IMR-90 (cell line): ENCODE data around the gene ODF2. TPM values are rescaled to one million over a fixed set of nuclear protein-coding genes. Genes with fewer than 3 reads are reported as not detected.

ENCODE experiments used
- ATAC-seq: fragments of 200-7000 bp; cut with Tn5 transposase; 2 replicates; pipeline ENCODE4 v1.9.1; 2020; ENCODE audit warnings: low read depth, mild to moderate bottlenecking, moderate library complexity
- BruUV-seq: library from RNA; stranded (reverse); fragments of 400-500 nt; replicated peaks from 2 replicates; lab custom pipeline; 2021; lab: Mats Ljungman, UMichigan
- CTCF ChIA-PET: fragments of 300-600 bp; formaldehyde crosslinking; extraction: SDS; loops from one replicate; lab custom pipeline; 2021; ENCODE audit warnings: antibody characterized with exemption; lab: Yijun Ruan, JAX
- POLR2A ChIA-PET: fragments of 300-600 bp; sonication (Branson Sonifier 250); formaldehyde crosslinking; loops from one replicate; lab custom pipeline; 2022; ENCODE audit warnings: antibody characterized with exemption; ENCODE audit not compliant: unreplicated experiment; lab: Charles Lee
- DNase-seq: peaks from one replicate; pipeline ENCODE4 v3.0.0; 2013
- H2AFZ ChIP-seq: replicated peaks from 2 replicates; pipeline ENCODE3; 2013; ENCODE audit warnings: low read length, mild to moderate bottlenecking; ENCODE audit not compliant: poor library complexity
- H2AK5ac ChIP-seq: 2 replicates; pipeline ENCODE4 v1.6.1; 2013; ENCODE audit warnings: low read depth, low read length, inconsistent platforms
- H2AK9ac ChIP-seq: replicated peaks from 2 replicates; pipeline ENCODE3; 2013; ENCODE audit warnings: mild to moderate bottlenecking, low read depth, low read length, moderate library complexity; ENCODE audit not compliant: poor library complexity
- H2BK120ac ChIP-seq: 2 replicates; pipeline ENCODE4 v1.6.1; 2013; ENCODE audit warnings: low read depth, low read length, inconsistent platforms
- H2BK15ac ChIP-seq: 3 replicates; pipeline ENCODE4 v1.6.1; 2013; ENCODE audit warnings: low read depth, low read length, inconsistent platforms
- H2BK20ac ChIP-seq: 2 replicates; pipeline ENCODE4 v1.6.1; 2013; ENCODE audit warnings: low read depth, mild to moderate bottlenecking, inconsistent platforms, low read length, moderate library complexity
- H2BK5ac ChIP-seq: 2 replicates; pipeline ENCODE4 v1.6.1; 2013; ENCODE audit warnings: mild to moderate bottlenecking, low read depth, low read length, inconsistent platforms; ENCODE audit not compliant: poor library complexity, severe bottlenecking
- H3K14ac ChIP-seq: replicated peaks from 2 replicates; pipeline ENCODE4 v1.6.1; 2013; ENCODE audit warnings: low read depth, low read length, inconsistent platforms
- H3K18ac ChIP-seq: 2 replicates; pipeline ENCODE4 v1.6.1; 2013; ENCODE audit warnings: low read depth, low read length, control low read depth
- H3K23ac ChIP-seq: 2 replicates; pipeline ENCODE4 v1.6.1; 2013; ENCODE audit warnings: low read depth, low read length, inconsistent platforms
- H3K27ac ChIP-seq: 2 replicates; pipeline ENCODE4 v1.5.1; 2013; ENCODE audit warnings: mild to moderate bottlenecking, control low read depth, low read length; ENCODE audit not compliant: insufficient read depth
- H3K27me3 ChIP-seq: 2 replicates; pipeline ENCODE4 v1.6.1; 2013; ENCODE audit warnings: low read length; ENCODE audit not compliant: control insufficient read depth, insufficient read depth
- H3K36me3 ChIP-seq: 2 replicates; pipeline ENCODE4 v1.6.1; 2013; ENCODE audit warnings: low read length, mixed read lengths; ENCODE audit not compliant: control insufficient read depth, insufficient read depth
- H3K4ac ChIP-seq: 2 replicates; pipeline ENCODE4 v1.6.1; 2013; ENCODE audit warnings: low read depth, low read length, inconsistent platforms
- H3K4me1 ChIP-seq: 2 replicates; pipeline ENCODE4 v1.6.1; 2013; ENCODE audit warnings: low read length, mixed read lengths; ENCODE audit not compliant: control insufficient read depth, insufficient read depth
- H3K4me2 ChIP-seq: 2 replicates; pipeline ENCODE4 v1.6.1; 2013; ENCODE audit warnings: low read depth, mild to moderate bottlenecking, control low read depth, low read length, moderate library complexity
- H3K4me3 ChIP-seq: 2 replicates; pipeline ENCODE4 v1.5.1; 2013; ENCODE audit warnings: low read depth, mild to moderate bottlenecking, control low read depth, low read length, moderate library complexity; ENCODE audit not compliant: insufficient read depth
- H3K56ac ChIP-seq: 2 replicates; pipeline ENCODE4 v1.6.1; 2013; ENCODE audit warnings: low read length, inconsistent platforms; ENCODE audit not compliant: insufficient read depth; ENCODE audit errors: extremely low read depth
- H3K79me1 ChIP-seq, 2 experiments: 2 replicates each; pipeline ENCODE4 v1.6.1; 2013; ENCODE audit warnings: low read length in 2 of 2, inconsistent platforms in 1 of 2, low read depth in 1 of 2
- H3K9ac ChIP-seq: 2 replicates; pipeline ENCODE4 v1.6.1; 2013; ENCODE audit warnings: low read depth, low read length, control low read depth
- H3K9me1 ChIP-seq: 2 replicates; pipeline ENCODE4 v1.6.1; 2013; ENCODE audit warnings: low read length, inconsistent platforms; ENCODE audit not compliant: insufficient read depth
- H3K9me3 ChIP-seq: 2 replicates; pipeline ENCODE4 v1.6.1; 2013; ENCODE audit warnings: low read length; ENCODE audit not compliant: control insufficient read depth, insufficient read depth
- H4K20me1 ChIP-seq: 2 replicates; pipeline ENCODE4 v1.6.1; 2013; ENCODE audit warnings: low read length, inconsistent platforms; ENCODE audit not compliant: insufficient read depth
- H4K5ac ChIP-seq: 2 replicates; pipeline ENCODE4 v1.6.1; 2013; ENCODE audit warnings: mild to moderate bottlenecking, low read depth, low read length, control low read depth
- H4K8ac ChIP-seq, 2 experiments: 2 replicates each; pipeline ENCODE4 v1.6.1; 2013; ENCODE audit warnings: low read depth in 2 of 2, low read length in 2 of 2, control low read depth in 1 of 2, inconsistent platforms in 1 of 2
- H4K91ac ChIP-seq: 2 replicates; pipeline ENCODE4 v1.6.1; 2013; ENCODE audit warnings: low read depth, low read length, inconsistent platforms; ENCODE audit not compliant: insufficient read depth
- BHLHE40 ChIP-seq: fragments of 150-350 bp; IDR thresholded peaks from 2 replicates; pipeline ENCODE4 v1.6.1; 2016; ENCODE audit warnings: mild to moderate bottlenecking, low read depth, low read length
- CEBPB ChIP-seq: IDR thresholded peaks from 2 replicates; pipeline ENCODE4 v1.6.1; 2012; ENCODE audit warnings: low read depth, low read length, improper control_type of control experiment
- CHD1 ChIP-seq: IDR thresholded peaks from 2 replicates; pipeline ENCODE4 v1.6.1; 2012; ENCODE audit warnings: low read depth, low read length, improper control_type of control experiment
- FOS ChIP-seq: fragments of 150-350 bp; IDR thresholded peaks from 2 replicates; pipeline ENCODE4 v1.6.1; 2016; ENCODE audit warnings: low read depth, low read length
- MAFK ChIP-seq: IDR thresholded peaks from 2 replicates; pipeline ENCODE4 v1.6.1; 2012; ENCODE audit warnings: low read depth, low read length, improper control_type of control experiment
- MAZ ChIP-seq: IDR thresholded peaks from 2 replicates; pipeline ENCODE4 v1.6.1; 2012; ENCODE audit warnings: low read depth, mild to moderate bottlenecking, low read length, improper control_type of control experiment, moderate library complexity, borderline replicate concordance
- MXI1 ChIP-seq: IDR thresholded peaks from 2 replicates; pipeline ENCODE4 v1.6.1; 2012; ENCODE audit warnings: low read depth, mild to moderate bottlenecking, low read length, moderate library complexity, borderline replicate concordance
- NFE2L2 ChIP-seq: fragments of 150-350 bp; IDR thresholded peaks from 2 replicates; pipeline ENCODE4 v1.6.1; 2016; ENCODE audit warnings: low read depth, mild to moderate bottlenecking, low read length
- RAD21 ChIP-seq: IDR thresholded peaks from 2 replicates; pipeline ENCODE4 v1.6.1; 2012; ENCODE audit warnings: low read length, improper control_type of control experiment
- RCOR1 ChIP-seq: IDR thresholded peaks from 2 replicates; pipeline ENCODE4 v1.6.1; 2012; ENCODE audit warnings: mild to moderate bottlenecking, low read length, improper control_type of control experiment; ENCODE audit not compliant: insufficient replicate concordance
- RFX5 ChIP-seq: IDR thresholded peaks from 2 replicates; pipeline ENCODE4 v1.8.0; 2012; ENCODE audit warnings: low read depth, mild to moderate bottlenecking, low read length, moderate library complexity
- SMC3 ChIP-seq: fragments of 150-350 bp; IDR thresholded peaks from 2 replicates; pipeline ENCODE4 v1.6.1; 2016; ENCODE audit warnings: low read depth, mild to moderate bottlenecking, antibody characterized with exemption, low read length, moderate library complexity
- WGBS, 2 experiments: methylation state at CpG; one replicate each; pipeline versions ENCODE4 v1.1.5 to v1.1.7; 2013; ENCODE audit warnings: missing lambda C conversion rate in 2 of 2; ENCODE audit not compliant: insufficient read length in 1 of 2; ENCODE audit errors: extremely low coverage in 2 of 2; 5-methylcytosine and 5-hydroxymethylcytosine counted together
- dilution Hi-C: fragments of 300-500 bp; cut with HindIII; formaldehyde crosslinking; loops from one replicate; pipeline ENCODE4 v1.14.3; 2018; ENCODE audit warnings: low sequenced_read_pairs; ENCODE audit not compliant: unreplicated experiment
- in situ Hi-C: fragments of 300-500 bp; cut with MboI; formaldehyde crosslinking; loops from 3 replicates; pipeline ENCODE4 v1.14.3; 2019; ENCODE audit warnings: low sequenced_read_pairs, inconsistent platforms, mixed read lengths
- intact Hi-C: fragments of 100-400 bp; cut with micrococcal nuclease; formaldehyde crosslinking; loops from 2 replicates; pipeline ENCODE4 v1.10.0; 2022
- polyA plus RNA-seq, 3 experiments: library from polyadenylated mRNA; depleted of rRNA; stranded (reverse); fragments of >200 nt; gene quantifications; 2 replicates each; pipeline ENCODE4 v1.2.3, GENCODE V29; 2012; ENCODE audit warnings: low replicate concordance in 1 of 3
- total RNA-seq: library from RNA; depleted of rRNA; stranded (reverse); fragments of >200 nt; gene quantifications from 2 replicates; pipeline ENCODE4 v1.2.3, GENCODE V29; 2012
- TF ChIP-seq, protein P1 (sequence below): conservative IDR thresholded peaks from 2 replicates; pipeline ENCODE4 v1.5.1; 2012; ENCODE audit warnings: mild to moderate bottlenecking, low read depth, low read length, improper control_type of control experiment
- TF ChIP-seq, protein P2 (sequence below): fragments of 150-350 bp; IDR thresholded peaks from 2 replicates; pipeline ENCODE4 v1.6.1; 2016; ENCODE audit warnings: low read depth, mild to moderate bottlenecking, low read length, moderate library complexity, borderline replicate concordance
- TF ChIP-seq, protein P3 (sequence below): fragments of 150-350 bp; IDR thresholded peaks from 2 replicates; pipeline ENCODE4 v1.6.1; 2017; ENCODE audit warnings: mild to moderate bottlenecking, antibody characterized with exemption, low read length, low read depth

ODF2 gene
- total and polyA plus RNA-seq, 2 of the 4 experiments (the other 2 are of a cell fraction), result 40.2 to 46.4 TPM

DNA sequence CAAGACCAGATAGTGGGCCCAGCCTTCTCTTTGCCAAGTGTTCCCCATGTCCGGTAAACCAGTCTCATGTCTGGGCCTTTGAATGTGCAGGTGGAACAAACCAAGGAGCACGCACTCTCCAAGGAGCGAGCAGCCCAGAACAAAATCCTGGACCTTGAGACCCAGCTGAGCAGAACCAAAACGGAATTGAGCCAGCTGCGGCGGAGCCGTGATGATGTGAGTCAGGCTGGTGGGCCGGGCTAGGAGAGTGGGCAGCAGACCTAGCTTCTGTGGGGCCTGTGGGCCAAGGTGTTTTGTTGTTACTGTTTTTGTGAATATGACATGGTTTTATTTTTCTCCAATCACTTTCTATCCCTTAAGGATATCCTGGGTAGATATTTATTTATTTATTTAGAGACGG lies 43.1 kb downstream of the ODF2 start:
- in situ Hi-C loops, result no loop called here
- no TSS peak for BruUV-seq
- H4K91ac ChIP-seq, result no peak overlapping the region

More for the DNA sequence above, 43.1 kb downstream of the ODF2 start:
- H2BK20ac ChIP-seq, result no peak overlapping the region
- no peak overlapping the region for H3K4ac ChIP-seq
- no peaks in the 10 kb centered on the region for H3K27me3 ChIP-seq
- H2BK15ac ChIP-seq, result no peak overlapping the region
- no peak overlapping the region for H2AK5ac ChIP-seq
- no peak overlapping the region for H3K23ac ChIP-seq
- no peak overlapping the region for H3K4me3 ChIP-seq
- TF ChIP-seq RFX5 (no peak), FOS (no peak), RAD21 (no peak), SMC3 (no peak), NFE2L2 (no peak), MAFK (no peak), BHLHE40 (no peak), MAZ (no peak), CHD1 (no peak), MXI1 (no peak), RCOR1 (no peak), CEBPB (no peak)
- TF ChIP-seq, protein P1, sequence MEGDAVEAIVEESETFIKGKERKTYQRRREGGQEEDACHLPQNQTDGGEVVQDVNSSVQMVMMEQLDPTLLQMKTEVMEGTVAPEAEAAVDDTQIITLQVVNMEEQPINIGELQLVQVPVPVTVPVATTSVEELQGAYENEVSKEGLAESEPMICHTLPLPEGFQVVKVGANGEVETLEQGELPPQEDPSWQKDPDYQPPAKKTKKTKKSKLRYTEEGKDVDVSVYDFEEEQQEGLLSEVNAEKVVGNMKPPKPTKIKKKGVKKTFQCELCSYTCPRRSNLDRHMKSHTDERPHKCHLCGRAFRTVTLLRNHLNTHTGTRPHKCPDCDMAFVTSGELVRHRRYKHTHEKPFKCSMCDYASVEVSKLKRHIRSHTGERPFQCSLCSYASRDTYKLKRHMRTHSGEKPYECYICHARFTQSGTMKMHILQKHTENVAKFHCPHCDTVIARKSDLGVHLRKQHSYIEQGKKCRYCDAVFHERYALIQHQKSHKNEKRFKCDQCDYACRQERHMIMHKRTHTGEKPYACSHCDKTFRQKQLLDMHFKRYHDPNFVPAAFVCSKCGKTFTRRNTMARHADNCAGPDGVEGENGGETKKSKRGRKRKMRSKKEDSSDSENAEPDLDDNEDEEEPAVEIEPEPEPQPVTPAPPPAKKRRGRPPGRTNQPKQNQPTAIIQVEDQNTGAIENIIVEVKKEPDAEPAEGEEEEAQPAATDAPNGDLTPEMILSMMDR, result no peak
- TF ChIP-seq, protein P2, sequence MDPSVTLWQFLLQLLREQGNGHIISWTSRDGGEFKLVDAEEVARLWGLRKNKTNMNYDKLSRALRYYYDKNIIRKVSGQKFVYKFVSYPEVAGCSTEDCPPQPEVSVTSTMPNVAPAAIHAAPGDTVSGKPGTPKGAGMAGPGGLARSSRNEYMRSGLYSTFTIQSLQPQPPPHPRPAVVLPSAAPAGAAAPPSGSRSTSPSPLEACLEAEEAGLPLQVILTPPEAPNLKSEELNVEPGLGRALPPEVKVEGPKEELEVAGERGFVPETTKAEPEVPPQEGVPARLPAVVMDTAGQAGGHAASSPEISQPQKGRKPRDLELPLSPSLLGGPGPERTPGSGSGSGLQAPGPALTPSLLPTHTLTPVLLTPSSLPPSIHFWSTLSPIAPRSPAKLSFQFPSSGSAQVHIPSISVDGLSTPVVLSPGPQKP, result no peak
- TF ChIP-seq, protein P3, sequence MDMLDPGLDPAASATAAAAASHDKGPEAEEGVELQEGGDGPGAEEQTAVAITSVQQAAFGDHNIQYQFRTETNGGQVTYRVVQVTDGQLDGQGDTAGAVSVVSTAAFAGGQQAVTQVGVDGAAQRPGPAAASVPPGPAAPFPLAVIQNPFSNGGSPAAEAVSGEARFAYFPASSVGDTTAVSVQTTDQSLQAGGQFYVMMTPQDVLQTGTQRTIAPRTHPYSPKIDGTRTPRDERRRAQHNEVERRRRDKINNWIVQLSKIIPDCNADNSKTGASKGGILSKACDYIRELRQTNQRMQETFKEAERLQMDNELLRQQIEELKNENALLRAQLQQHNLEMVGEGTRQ, result no peak
- no peak overlapping the region for H3K4me2 ChIP-seq
- no peak overlapping the region for H4K8ac ChIP-seq
- H3K56ac ChIP-seq, result no peak overlapping the region
- H4K5ac ChIP-seq, result no peak overlapping the region
- no peak overlapping the region for H2AFZ ChIP-seq
- CTCF ChIA-PET, result no interaction called here
- peaks cover 2% of the 10 kb centered on the region; the same call in 1 of the 2 replicates for H3K9me1 ChIP-seq
- no peaks in the 10 kb centered on the region for H3K9me3 ChIP-seq
- H2BK120ac ChIP-seq, result no peak overlapping the region
- DNase-seq (no peak), ATAC-seq (no peak)
- dilution Hi-C loops, result no loop called here
- WGBS, 2 experiments, result no CpG with 5 or more reads among the region's 9 CpGs
- no peak overlapping the region for H2AK9ac ChIP-seq
- POLR2A ChIA-PET, result no interaction called here
- no peak overlapping the region for H3K14ac ChIP-seq
- no peaks in the 10 kb centered on the region for H4K20me1 ChIP-seq
- peaks cover 2% of the 10 kb centered on the region; the same call in 1 of the 2 replicates for H3K4me1 ChIP-seq
- H3K18ac ChIP-seq, result no peak overlapping the region
- H3K79me1 ChIP-seq, result no peaks in the 10 kb centered on the region; a peak in 1 of 4 replicates
- peaks cover 41% of the 10 kb centered on the region for H3K36me3 ChIP-seq
- no peak overlapping the region for H3K27ac ChIP-seq
- intact Hi-C loops, result no loop called here
- no peak overlapping the region for H2BK5ac ChIP-seq
- no peak overlapping the region for H3K9ac ChIP-seq
